ENCODE measurements around the gene CD58.

GRCh38 chr1:116554924-116555323, 15.9 kb downstream of the CD58 start:
- no peak for TF ChIP-seq CTCF (conservative IDR thresholded peaks at IDR 0.05)
- no peak for TF ChIP-seq EZH2 (IDR thresholded peaks at IDR 0.05; ENCODE audit: low read depth)
